Activated gamma-delta T cell treated with anti-CD3 and anti-CD28 coated beads, Interleukin-2, amount 50 U/mL, for 16 hours (primary cell): ENCODE results near the gene DDX50.
"Not testable (repeated sequence)": the region's sequence is repeated elsewhere in the genome, so short reads cannot be mapped to it uniquely, and the experiment has no call there.

Source experiments
- DNase-seq: peaks from one replicate; pipeline ENCODE4 v3.0.0-alpha.2; 2020; ENCODE audit warnings: low read depth

Gene DDX50, protein sequence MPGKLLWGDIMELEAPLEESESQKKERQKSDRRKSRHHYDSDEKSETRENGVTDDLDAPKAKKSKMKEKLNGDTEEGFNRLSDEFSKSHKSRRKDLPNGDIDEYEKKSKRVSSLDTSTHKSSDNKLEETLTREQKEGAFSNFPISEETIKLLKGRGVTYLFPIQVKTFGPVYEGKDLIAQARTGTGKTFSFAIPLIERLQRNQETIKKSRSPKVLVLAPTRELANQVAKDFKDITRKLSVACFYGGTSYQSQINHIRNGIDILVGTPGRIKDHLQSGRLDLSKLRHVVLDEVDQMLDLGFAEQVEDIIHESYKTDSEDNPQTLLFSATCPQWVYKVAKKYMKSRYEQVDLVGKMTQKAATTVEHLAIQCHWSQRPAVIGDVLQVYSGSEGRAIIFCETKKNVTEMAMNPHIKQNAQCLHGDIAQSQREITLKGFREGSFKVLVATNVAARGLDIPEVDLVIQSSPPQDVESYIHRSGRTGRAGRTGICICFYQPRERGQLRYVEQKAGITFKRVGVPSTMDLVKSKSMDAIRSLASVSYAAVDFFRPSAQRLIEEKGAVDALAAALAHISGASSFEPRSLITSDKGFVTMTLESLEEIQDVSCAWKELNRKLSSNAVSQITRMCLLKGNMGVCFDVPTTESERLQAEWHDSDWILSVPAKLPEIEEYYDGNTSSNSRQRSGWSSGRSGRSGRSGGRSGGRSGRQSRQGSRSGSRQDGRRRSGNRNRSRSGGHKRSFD

DNA sequence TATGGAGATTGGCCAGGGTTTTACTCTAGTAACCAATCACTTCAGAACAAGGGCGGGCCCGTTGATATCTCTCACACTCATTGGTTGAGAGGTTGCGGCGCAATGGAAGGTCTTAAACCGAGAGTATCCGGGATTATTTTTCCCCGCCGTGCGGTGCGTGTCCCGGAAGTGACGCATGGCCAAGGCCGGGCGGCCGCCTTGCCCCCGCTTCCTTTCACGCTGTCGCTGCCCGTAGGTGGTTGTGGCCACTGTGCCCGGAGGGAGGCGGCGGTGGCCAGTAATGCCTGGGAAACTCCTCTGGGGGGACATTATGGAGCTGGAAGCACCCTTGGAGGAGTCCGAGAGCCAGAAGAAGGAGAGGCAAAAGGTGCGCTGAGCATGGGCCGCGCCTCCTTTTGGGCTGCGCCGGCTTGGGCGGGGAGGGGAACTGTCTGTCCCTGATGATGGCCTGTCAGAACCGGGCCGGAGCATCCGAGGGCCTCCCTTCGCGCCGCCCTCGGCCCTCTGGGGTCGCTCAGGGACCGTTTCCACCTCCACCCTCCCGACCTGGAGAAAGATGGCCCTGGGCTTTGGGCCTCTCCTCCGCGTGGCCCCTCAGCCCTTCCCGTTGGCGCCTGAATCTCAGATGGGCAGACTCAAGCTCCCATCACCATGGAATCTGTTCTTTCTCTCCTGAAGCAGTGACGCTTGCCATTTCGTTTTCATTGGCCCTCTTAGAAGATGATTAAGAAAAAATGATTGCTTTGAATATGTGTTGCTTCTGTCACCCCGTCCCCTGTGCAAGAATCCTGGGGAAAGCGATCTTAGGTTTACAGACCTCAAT is at the start of gene DDX50:
Gene DDX50, plus strand, starts transcription at position 211 of the 823 bp plus-strand sequence. Its CDS starts 70 bp downstream, at position 281.
- peak; percentile 93 for DNase-seq

DNA sequence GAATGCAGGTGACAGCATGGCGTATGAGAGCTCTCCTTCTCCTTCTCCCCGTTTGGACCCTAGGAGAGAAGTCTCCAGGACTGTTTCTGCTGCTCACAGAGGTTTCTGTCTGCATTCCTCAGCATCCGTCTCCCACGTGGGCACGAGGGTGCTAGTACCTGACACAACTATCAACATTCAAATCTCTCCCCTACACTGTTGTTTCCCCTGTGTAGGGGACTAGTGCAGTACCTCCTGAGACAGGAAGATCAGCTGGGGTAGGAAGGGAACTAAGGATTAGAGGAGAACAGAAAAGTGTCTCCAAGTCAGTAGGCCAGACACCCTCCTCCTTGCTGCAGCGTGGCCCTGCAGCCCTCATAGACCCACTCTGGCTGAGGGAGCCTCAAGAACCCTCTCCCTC is 44.8 kb upstream of the DDX50 start:
- no peak for DNase-seq

- DNase-seq, result no peak
Observed at GRCh38 chr10:68857005-68857404, 44.1 kb upstream of the DDX50 start.

- no peak for DNase-seq
Observed at GRCh38 chr10:68861253-68861652, 39.9 kb upstream of the DDX50 start.

- DNase-seq, result no peak
Observed at GRCh38 chr10:68864611-68865010, 36.5 kb upstream of the DDX50 start.

DNA sequence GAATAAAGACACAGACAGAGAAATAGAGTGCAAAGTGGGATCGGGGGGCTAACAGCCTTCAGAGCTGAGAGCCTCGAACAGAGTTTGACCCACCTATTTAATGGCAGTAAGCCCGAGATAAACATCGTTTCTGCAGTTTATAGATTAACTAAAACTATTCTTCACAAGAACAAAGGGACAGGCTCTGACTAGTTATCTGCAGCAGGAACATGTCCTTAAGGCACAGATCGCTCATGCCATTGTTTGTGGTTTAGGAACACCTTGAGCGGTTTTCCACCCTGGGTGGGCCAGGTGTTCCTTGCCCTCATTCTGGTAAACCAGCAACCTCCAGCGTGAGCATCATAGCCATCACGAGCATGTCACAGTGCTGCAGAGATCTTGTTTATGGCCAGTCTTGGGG is 32.9 kb upstream of the DDX50 start:
- DNase-seq, result not testable (repeated sequence)

DNA sequence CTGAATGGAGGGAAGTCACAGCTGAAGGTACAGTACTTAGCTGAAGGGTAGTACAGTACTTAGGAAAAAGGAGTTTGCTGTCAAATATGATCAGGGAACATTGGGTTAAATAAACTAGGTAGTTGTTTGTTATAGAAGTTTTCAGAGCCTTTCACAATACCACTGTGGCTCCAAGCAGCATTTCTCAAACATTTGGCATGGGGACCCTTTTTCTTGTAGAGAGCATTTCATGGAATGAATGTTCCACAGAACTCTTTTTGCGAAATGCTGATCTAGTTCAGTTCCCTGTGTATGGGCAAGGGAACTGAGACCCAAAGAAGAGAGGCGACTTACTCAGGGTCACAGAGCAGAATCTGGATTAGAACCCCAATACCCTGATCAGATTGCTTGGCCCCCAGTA is 31.5 kb upstream of the DDX50 start:
- no peak for DNase-seq

GRCh38 chr10:68870061-68870460 is 31.1 kb upstream of the DDX50 start:
- no peak for DNase-seq

- DNase-seq, result no peak
Observed at GRCh38 chr10:68870545-68871104, 30.5 kb upstream of the DDX50 start.

GRCh38 chr10:68871105-68871711 is 29.9 kb upstream of the DDX50 start:
- no peak for DNase-seq

DNA sequence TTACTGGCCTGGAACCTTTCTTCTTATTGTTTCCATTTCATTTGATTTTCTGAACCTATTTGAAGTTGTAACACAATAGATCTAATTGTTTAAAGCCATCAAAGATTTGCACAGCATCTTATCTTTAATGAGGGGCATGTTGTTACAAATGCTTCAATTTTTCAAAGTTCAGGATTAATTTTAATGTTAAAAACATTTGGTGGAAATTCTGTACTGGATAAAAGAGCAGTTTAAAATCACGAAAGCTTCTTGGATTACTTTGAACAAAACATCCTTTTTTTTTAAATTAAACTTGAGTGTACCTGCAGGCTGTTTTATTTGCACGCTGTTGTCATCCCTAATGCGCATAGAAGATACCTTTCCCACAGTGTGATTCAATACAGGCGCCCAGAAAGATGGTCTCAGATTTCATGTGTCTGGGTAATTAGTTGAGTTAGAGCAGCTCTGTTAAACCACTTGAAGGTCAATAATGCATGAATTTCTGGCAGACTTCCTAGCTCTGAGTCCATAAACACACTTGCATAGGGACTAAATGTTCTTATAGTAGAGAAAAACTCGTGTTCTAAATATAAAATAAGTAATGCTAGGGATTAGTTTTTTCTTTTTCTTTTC is 29.3 kb upstream of the DDX50 start:
- no peak for DNase-seq

GRCh38 chr10:68876246-68877138 is 24.6 kb upstream of the DDX50 start:
- no peak for DNase-seq

DNA sequence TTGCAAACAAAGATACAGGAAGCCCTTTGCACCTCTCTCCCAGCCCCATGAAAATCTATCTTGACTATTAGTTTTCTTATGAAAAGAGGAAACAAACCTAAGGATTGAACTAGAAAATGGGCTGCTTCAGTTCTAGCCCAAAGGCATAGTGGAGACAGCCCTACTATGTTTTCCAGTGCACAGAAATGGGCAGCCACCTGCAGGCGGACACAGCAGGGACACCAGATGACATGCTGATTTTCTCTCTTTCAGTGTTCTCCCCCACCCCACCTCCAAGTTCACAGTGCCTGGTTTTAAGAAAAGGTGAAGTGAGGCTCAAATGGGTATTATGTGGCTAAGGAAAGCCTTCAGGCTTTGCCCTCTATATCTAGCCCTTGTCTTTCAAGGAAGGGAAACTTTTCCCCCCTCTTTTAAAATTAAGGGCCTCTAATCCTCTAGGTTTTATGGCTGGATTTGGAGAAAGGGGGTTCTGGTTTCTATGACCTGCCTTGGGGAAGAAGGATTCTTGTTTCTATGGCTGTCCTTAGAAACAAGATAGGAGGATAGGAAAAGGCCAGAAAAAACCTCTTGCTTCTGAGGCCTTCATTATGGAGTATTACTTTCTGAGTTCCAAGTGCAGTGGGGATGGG is 23.5 kb upstream of the DDX50 start:
- DNase-seq, result no peak

DNA sequence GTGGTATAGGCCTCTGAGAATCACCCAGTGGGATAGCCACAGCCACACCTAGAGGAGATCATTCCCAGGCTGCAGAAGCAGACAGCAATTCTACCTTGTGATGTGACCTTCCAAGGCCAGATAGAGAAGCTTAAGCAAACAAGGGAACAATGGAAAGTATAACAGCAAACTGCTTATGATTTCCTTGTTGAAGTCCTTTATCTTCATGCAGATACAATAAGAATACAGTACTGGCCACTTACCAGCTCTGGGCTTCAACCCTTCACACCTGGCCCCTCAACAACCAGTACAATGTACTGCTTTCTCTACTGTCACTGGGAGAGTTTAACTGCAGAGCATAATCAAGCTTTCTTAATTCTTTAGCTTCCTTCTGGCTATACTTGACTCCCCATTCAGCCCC is 22.6 kb upstream of the DDX50 start:
- no peak for DNase-seq

GRCh38 chr10:68879628-68880027 is 21.5 kb upstream of the DDX50 start:
- no peak for DNase-seq

GRCh38 chr10:68880181-68880580 is 20.9 kb upstream of the DDX50 start:
- no peak for DNase-seq

GRCh38 chr10:68895041-68895440 is 6.1 kb upstream of the DDX50 start:
- DNase-seq, result no peak

- DNase-seq, result peak; percentile 5
Observed at GRCh38 chr10:68897336-68897741, 3.8 kb upstream of the DDX50 start.

DNA sequence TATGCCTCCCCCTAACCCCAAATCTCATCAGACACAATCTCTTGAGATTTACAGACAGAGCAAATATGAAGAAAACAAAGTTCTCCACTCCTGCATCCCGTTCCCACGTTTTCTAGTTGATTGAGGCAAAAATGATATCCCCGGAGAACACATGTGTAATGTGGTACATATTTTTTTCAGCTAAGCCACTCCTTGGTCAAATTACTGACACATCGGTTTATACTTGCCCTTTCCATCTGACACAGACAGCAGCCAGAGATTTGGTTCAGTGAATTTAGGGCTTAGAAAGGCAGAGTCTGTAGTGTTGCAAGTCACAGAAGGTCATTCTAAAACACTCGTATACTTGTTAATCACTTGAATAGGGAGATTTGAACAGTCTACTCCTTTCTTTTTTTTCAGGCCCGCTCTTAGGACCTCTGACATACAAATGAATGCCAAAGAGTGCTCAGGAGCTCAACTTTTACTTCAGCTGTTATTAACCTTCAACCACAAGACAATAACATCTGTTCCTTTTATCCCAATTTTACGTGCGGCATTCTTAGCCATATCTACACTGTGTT is 1.8 kb upstream of the DDX50 start:
- DNase-seq, result no peak
